ENCODE data around the gene LGI1. TPM values are rescaled to one million over a fixed set of nuclear protein-coding genes. Genes with fewer than 3 reads are reported as not detected.

Gene LGI1
- total RNA-seq, 1 experiment from 2014 or later = not detected

GRCh38 chr10:93813507-93814465 is 56.0 kb downstream of the LGI1 start:
- Mint-ChIP-seq H3K9me3 (peaks cover 4% of the 10 kb centered on the region; the same call in 1 of the 2 replicates), H3K4me3 (no peak overlapping the region), H3K27ac (no peak overlapping the region), H3K36me3 (no peaks in the 10 kb centered on the region), H3K27me3 (ENCODE audit: low read depth) (peaks cover 24% of the 10 kb centered on the region), H3K4me1 (peaks cover 15% of the 10 kb centered on the region)
- peak; percentile 73 for DNase-seq (ENCODE audit: low spot score)
- ATAC-seq = peak; percentile 78
- TF ChIP-seq NFATC4 (CRISPR knock-in tag; IDR thresholded peaks at IDR 0.05) = no peak
- peak; percentile 48; the same call in 1 of the 2 replicates for TF ChIP-seq CTCF (IDR thresholded peaks at IDR 0.05)
- TF ChIP-seq USF1 (CRISPR knock-in tag; IDR thresholded peaks at IDR 0.05) = peak; percentile 74
- TF ChIP-seq NR1H2 (CRISPR knock-in tag; IDR thresholded peaks at IDR 0.05) = no peak
- TF ChIP-seq MAX (CRISPR knock-in tag; IDR thresholded peaks at IDR 0.05) = peak; percentile 44; the same call in 1 of the 2 replicates
- TF ChIP-seq USF2 (CRISPR knock-in tag; IDR thresholded peaks at IDR 0.05) = peak; percentile 74
- ChIA-PET POLR2A (no interaction called here), CTCF (interaction anchor here (0.5 to 7.9 kb wide), 12 partner anchors 9 to 259 kb away, joined by 3 to 425 read pairs (median 5); partner anchors contain the start of genes FRA10AC1 and LGI1)

GRCh38 chr10:93815304-93816096 is 57.8 kb downstream of the LGI1 start:
- CTCF ChIA-PET = interaction anchor here (0.5 to 7.9 kb wide), 47 partner anchors 8 to 808 kb away, joined by 3 to 425 read pairs (median 4); partner anchors contain the start of genes FFAR4, FRA10AC1 and LGI1
- Mint-ChIP-seq H3K36me3 (no peaks in the 10 kb centered on the region), H3K4me1 (peaks cover 15% of the 10 kb centered on the region), H3K9me3 (peaks cover 8% of the 10 kb centered on the region), H3K27ac (no peak overlapping the region), H3K27me3 (ENCODE audit: low read depth) (peaks cover 40% of the 10 kb centered on the region), H3K4me3 (no peak overlapping the region)
- DNase-seq (ENCODE audit: low spot score) (peak; percentile 14), ATAC-seq (peak; percentile 66)
- POLR2A ChIA-PET = interaction anchor here (0.6 to 1.2 kb wide), 4 partner anchors 69 to 332 kb away, joined by 3 to 6 read pairs (median 4); partner anchors contain the start of gene FRA10AC1
- TF ChIP-seq SP1 (CRISPR knock-in tag; conservative IDR thresholded peaks at IDR 0.05) = no peak
- no peak for TF ChIP-seq CTCF (IDR thresholded peaks at IDR 0.05)
- no peak for TF ChIP-seq ZSCAN18 (CRISPR knock-in tag; IDR thresholded peaks at IDR 0.05)
- no peak for TF ChIP-seq ATF1 (CRISPR knock-in tag; IDR thresholded peaks at IDR 0.05)
- TF ChIP-seq NR1H2 (CRISPR knock-in tag; IDR thresholded peaks at IDR 0.05) = no peak
- no peak for TF ChIP-seq ZNF671 (CRISPR knock-in tag; IDR thresholded peaks at IDR 0.05)
- TF ChIP-seq GABPB1 (CRISPR knock-in tag; IDR thresholded peaks at IDR 0.05) = no peak
- no peak for TF ChIP-seq ARID4B (CRISPR knock-in tag; IDR thresholded peaks at IDR 0.05; ENCODE audit: borderline replicate concordance)
- no peak for TF ChIP-seq E2F4 (CRISPR knock-in tag; IDR thresholded peaks at IDR 0.05; ENCODE audit: borderline replicate concordance, low read depth)
- TF ChIP-seq TEAD4 (CRISPR knock-in tag; IDR thresholded peaks at IDR 0.05) = no peak
- TF ChIP-seq TP53 (CRISPR knock-in tag; IDR thresholded peaks at IDR 0.05) = no peak
- TF ChIP-seq ZNF232 (CRISPR knock-in tag; IDR thresholded peaks at IDR 0.05) = no peak
- no peak for TF ChIP-seq ZNF423 (CRISPR knock-in tag; IDR thresholded peaks at IDR 0.05)
